Stimulated activated CD4-positive, alpha-beta T cell treated with anti-CD3 and anti-CD28 coated beads, Interleukin-15, amount 100 ng/mL, for 1 hour (primary cell): ENCODE measurements around the gene WASL.

Source experiments
- DNase-seq, 2 donors: peaks; one replicate each; pipeline ENCODE4 v3.0.0-alpha.2; 2020; ENCODE audit warnings: low read depth in 1 of 2, low spot score in 1 of 2

WASL gene

GRCh38 chr7:123661765-123662164 lies 87.0 kb downstream of the WASL start:
- DNase-seq: no peak

- DNase-seq: no peak
Observed at GRCh38 chr7:123660514-123661354, 88.1 kb downstream of the WASL start.

GRCh38 chr7:123658023-123658422 lies 90.8 kb downstream of the WASL start:
- DNase-seq: no peak

GRCh38 chr7:123657304-123657685 lies 91.5 kb downstream of the WASL start:
- no peak for DNase-seq

- no peak for DNase-seq
Observed at GRCh38 chr7:123656544-123657303, 92.1 kb downstream of the WASL start.

GRCh38 chr7:123655614-123656013 lies 93.2 kb downstream of the WASL start, which contains the start of gene LMOD2:
TSS of gene LMOD2 (plus strand) at chr7:123655866. CDS start at chr7:123655964, 98 bp downstream.
- DNase-seq: no peak

- DNase-seq: no peak
Observed at GRCh38 chr7:123653162-123653561, 95.6 kb downstream of the WASL start.

- no peak for DNase-seq
Observed at GRCh38 chr7:123652406-123652805, 96.4 kb downstream of the WASL start.

GRCh38 chr7:123650595-123650994 lies 98.2 kb downstream of the WASL start:
- no peak for DNase-seq

- DNase-seq: no peak
Observed at GRCh38 chr7:123649964-123650363, 98.8 kb downstream of the WASL start.

- DNase-seq: no peak
Observed at GRCh38 chr7:123647106-123647730, 101.6 kb downstream of the WASL start.

GRCh38 chr7:123645516-123645915 lies 103.3 kb downstream of the WASL start:
- no peak for DNase-seq

GRCh38 chr7:123643495-123644441 lies 105.0 kb downstream of the WASL start:
- DNase-seq: no peak

GRCh38 chr7:123641901-123642300 lies 106.9 kb downstream of the WASL start:
- no peak for DNase-seq

- no peak for DNase-seq
Observed at GRCh38 chr7:123640583-123640982, 108.2 kb downstream of the WASL start.

GRCh38 chr7:123639631-123640030 lies 109.2 kb downstream of the WASL start:
- DNase-seq: no peak

GRCh38 chr7:123637878-123638277 lies 110.9 kb downstream of the WASL start:
- no peak for DNase-seq

GRCh38 chr7:123637203-123637602 lies 111.6 kb downstream of the WASL start:
- no peak for DNase-seq

- DNase-seq: no peak
Observed at GRCh38 chr7:123635551-123636359, 113.0 kb downstream of the WASL start.
